Iris pigment epithelial cell (primary cell): ENCODE results near the gene NR4A3.
A peak's percentile ranks its signal among the peaks of the same experiment; 100 is the strongest.
"Not testable (repeated sequence)": the region's sequence is repeated elsewhere in the genome, so short reads cannot be mapped to it uniquely, and the experiment has no call there.

Experiments
- DNase-seq: peaks from one replicate; pipeline ENCODE4 v3.0.0-alpha.2; 2011; ENCODE audit warnings: low read depth

NR4A3 gene

GRCh38 chr9:99821396-99822108 is at the start of gene NR4A3:
Gene NR4A3 (plus strand): TSS chr9:99821885. CDS start chr9:99828043, 6,158 bp downstream.
- peak; percentile 98 for DNase-seq

GRCh38 chr9:99773468-99774138 is 48.1 kb upstream of the NR4A3 start:
- no peak for DNase-seq

DNA sequence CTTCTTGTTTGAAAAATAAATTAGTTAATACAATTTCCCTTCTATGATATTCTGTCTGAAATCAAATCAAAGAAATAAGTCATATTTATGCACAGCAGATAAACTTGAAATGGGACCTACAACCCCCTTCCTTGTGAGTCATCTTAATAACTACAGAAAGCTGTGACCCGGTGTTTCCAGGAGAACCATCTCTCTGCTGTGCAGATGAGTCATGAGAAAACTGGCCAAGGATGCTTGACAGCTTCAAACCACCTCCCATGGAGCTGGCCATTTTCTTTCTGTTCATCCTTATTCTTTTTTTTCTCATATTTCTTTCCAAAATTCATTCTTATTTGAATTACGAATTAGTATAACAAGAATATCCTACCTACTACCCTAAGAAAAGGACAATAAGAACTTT is 43.4 kb upstream of the NR4A3 start:
- peak; percentile 94 for DNase-seq

GRCh38 chr9:99778836-99779235 is 42.8 kb upstream of the NR4A3 start:
- DNase-seq: no peak

- no peak for DNase-seq
These were observed 42.4 kb upstream of the NR4A3 start for GRCh38 chr9:99779277-99779676.

DNA sequence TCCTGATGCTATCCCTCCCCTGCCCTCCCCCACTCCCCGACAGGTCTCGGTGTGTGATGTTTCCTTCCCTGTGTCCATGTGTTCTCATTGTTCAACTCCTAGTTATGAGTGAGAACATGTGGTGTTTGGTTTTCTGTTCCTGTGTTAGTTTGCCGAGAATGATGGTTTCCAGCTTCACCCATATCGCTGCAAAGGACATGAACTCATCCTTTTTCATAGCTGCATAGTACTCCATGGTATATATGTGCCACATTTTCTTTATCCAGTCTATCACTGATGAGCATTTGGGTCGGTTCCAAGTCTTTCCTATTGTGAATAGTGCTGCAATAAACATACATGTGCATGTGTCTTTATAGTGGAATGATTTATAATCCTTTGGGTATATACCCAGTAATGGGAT is 39.3 kb upstream of the NR4A3 start:
- not testable (repeated sequence) for DNase-seq

GRCh38 chr9:99782962-99783718 is 38.5 kb upstream of the NR4A3 start:
- no peak for DNase-seq

DNA sequence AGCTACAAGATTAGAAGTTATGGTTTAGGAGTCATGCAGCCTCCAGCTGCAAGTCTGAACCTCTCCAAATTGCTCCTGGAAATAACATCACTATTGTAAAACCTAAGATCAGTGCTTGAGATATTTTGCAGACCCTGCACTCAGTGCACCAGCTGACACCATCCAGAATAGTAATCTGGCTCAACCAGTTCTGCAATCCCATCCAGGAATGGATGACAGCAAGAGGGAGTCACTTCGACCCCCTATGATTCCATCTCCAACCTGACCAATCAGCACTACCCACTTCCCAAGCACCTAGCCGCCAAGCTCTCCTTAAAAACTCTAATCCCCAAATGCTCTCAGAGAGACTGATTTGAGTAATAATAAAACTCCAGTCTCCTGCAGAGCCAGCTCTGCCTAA is 37.9 kb upstream of the NR4A3 start:
- no peak for DNase-seq

DNA sequence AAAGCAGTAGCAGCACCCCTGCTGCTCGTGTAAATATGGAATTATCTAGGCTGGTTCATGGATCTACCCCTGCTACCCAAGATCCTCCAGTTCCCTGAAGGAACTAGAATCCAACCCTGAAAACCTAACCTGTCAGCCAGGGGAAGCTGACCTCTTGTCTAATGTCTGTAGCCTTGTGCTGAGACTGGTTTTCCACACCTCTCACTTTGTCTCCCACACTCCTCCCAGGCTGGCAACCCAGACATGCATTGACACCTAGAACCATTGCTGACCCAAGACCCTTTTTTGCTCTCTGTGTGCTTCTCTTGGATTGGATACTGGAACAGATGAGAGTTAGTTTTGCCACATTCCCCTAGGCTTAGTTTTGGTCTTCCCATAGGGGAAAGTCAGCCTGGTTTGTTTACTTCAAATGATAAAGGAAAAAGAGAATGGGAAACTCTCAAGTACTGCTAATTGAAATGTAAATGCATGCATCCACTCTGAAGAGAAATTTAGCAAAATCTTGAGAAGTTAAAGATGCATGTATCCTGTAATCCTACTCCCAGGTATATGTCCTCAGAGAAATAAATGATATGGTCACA is 36.6 kb upstream of the NR4A3 start:
- no peak for DNase-seq

DNA sequence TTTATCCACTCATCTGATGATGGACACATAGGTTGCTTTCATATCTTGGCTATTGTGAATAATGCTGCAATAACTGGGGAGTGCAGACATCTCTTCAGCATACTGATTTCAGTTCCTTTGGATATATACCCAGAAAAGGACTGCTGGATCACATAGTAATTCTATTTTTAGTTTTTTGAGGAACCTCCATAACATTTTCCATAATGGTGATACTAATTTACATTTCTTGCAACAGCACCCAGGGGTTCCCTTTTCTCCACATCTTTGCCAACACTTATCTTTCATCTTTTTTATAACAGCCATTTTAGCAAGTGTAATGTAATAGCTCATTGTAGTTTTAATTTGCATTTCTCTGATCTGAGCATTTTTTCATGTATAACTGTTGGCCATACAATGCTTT is 34.1 kb upstream of the NR4A3 start:
- no peak for DNase-seq

DNA sequence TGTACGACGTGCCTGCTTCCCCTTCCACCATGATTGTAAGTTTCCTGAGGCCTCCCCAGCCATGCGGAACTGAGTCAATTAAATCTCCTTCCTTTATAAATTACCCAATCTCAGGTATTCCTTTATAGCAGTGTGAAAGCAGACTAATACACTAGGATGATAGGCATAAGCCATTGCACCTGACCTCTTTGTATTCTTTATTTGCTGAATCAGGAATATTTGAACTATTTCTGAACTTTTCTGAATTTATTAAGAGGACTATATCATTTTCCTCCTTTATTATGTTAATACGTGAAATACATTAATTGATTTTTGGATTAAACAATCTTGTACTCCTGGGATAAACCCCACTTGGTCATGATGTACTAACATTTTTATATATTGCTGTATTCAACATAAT is 28.2 kb upstream of the NR4A3 start:
- DNase-seq: no peak

- no peak for DNase-seq
These were observed 25.5 kb upstream of the NR4A3 start for GRCh38 chr9:99796231-99796630.

GRCh38 chr9:99801775-99802174 is 19.9 kb upstream of the NR4A3 start:
- DNase-seq: no peak

- DNase-seq: no peak
These were observed 18.0 kb upstream of the NR4A3 start for GRCh38 chr9:99803694-99804093.

DNA sequence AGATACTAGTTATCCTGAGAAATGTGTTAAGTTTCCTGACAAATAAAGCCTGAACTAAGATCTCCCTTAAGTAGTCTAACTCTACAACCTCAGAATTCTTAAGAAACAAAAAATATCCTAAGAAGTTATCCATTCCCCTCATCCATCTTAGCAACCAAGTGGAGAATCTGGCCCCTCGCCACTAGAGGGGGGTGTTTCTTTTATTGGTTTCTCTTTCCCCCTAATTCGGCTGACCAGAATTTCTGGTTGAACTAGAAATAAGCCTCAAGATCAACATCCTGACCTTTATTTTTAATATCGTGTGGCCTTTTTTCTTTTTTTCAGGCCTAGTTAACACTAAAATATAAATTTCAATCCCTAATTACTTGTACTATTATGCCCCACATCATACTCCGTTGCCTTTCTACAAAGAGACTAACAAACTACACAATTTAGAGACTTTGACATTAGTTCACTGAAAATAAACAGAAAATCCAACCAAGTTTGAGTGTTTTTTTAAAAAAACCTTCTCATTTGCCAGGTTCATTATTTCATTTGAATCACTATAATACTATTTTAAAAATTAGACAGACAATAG is 14.3 kb upstream of the NR4A3 start:
- peak; percentile 60 for DNase-seq

DNA sequence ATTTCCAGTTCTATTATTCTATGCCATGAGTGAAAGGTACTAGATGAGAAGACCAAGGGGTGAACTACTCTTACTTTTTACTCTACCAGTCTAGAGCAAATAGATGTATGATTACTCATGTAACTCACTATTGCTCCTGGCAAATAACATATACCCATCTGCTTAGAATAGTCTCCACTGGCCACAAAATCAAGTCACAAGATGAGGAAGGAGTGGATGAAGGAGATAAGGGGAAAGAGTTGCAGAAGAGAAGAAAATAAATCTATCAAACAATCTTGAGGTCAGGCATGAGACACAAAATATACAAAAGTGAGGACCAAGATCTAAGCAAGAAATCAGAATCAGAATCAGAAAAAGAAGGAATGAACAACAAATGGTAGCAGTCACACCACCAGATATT is 13.7 kb upstream of the NR4A3 start:
- no peak for DNase-seq

- DNase-seq: no peak
These were observed 13.2 kb upstream of the NR4A3 start for GRCh38 chr9:99808454-99808853.

DNA sequence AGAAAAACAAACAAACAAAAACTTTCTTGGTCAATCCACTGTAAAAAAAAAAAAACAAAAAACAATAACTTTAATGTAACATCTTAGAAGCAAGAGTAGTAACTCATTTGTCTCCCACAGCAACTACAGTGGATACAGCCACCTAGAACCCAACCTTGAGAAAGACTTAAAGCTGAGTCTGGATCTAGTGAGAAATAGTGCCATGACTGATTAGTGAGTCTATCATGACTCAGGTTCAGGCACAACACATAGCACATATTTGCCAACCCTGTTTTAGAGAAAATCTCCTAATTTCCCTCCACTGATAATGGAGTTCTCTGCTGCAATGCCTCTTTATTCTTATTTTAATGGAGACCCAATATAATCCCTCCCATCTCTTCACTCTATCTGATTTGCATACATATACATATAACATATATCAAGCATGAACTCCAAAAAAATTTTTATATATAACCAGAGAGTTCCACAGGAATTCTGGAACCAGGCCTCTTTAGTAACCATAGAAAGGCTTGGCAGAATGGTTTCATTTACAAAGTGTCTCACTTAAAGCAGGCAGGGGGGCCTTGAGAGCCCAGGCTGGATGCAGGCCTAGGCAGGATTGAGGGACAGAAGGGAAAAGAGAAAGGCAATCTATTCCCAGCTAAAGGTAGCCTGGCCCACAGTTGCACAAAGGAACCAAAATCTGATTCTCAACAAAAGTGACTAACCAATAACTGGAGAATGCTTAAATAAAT is 11.9 kb upstream of the NR4A3 start:
- DNase-seq: no peak

- no peak for DNase-seq
These were observed 10.5 kb upstream of the NR4A3 start for GRCh38 chr9:99811172-99811571.

- no peak for DNase-seq
These were observed 9.9 kb upstream of the NR4A3 start for GRCh38 chr9:99811598-99812383.

GRCh38 chr9:99813739-99814138 is 7.9 kb upstream of the NR4A3 start:
- no peak for DNase-seq
